Aorta (tissue), 5 donors: Measurements from ENCODE around the gene LSM2. TPM values are rescaled to one million over a fixed set of nuclear protein-coding genes. Genes with fewer than 3 reads are reported as not detected.
"Not testable (repeated sequence)": the region's sequence is repeated elsewhere in the genome, so short reads cannot be mapped to it uniquely, and the experiment has no call there.

Experiments used
- ATAC-seq: fragments of 200-7000 bp; cut with Tn5 transposase; one replicate; pipeline ENCODE4 v1.9.1; 2022; ENCODE audit warnings: moderate library complexity; ENCODE audit not compliant: low FRiP score
- DNase-seq, 2 donors: peaks; one replicate each; pipeline ENCODE4 v3.0.0-alpha.2; 2020
- H3K27ac ChIP-seq, 2 donors: one replicate each; pipeline ENCODE4 v1.5.1; 2013; ENCODE audit warnings: low read length in 2 of 2, mild to moderate bottlenecking in 2 of 2, moderate library complexity in 2 of 2, control low read depth in 1 of 2, inconsistent platforms in 1 of 2, low read depth in 1 of 2
- H3K27me3 ChIP-seq, 2 donors: one replicate each; pipeline ENCODE4 v1.6.1; 2013; ENCODE audit warnings: control low read depth in 1 of 2, low read length in 1 of 2, mild to moderate bottlenecking in 1 of 2, moderate library complexity in 1 of 2; ENCODE audit not compliant: insufficient read depth in 2 of 2, control insufficient read depth in 1 of 2
- H3K36me3 ChIP-seq, 2 donors: one replicate each; pipeline ENCODE4 v1.6.1; 2013; ENCODE audit warnings: control low read depth in 1 of 2, low read length in 1 of 2, mild to moderate bottlenecking in 1 of 2; ENCODE audit not compliant: insufficient read depth in 2 of 2, control insufficient read depth in 1 of 2
- H3K4me1 ChIP-seq, 2 donors: one replicate each; pipeline ENCODE4 v1.6.1; 2013; ENCODE audit warnings: low read length in 2 of 2, control low read depth in 1 of 2, mild to moderate bottlenecking in 1 of 2, moderate library complexity in 1 of 2; ENCODE audit not compliant: insufficient read depth in 2 of 2, control insufficient read depth in 1 of 2
- H3K4me3 ChIP-seq, 2 donors: one replicate each; pipeline ENCODE4 v1.5.1; 2013; ENCODE audit warnings: low read length in 2 of 2, control low read depth in 1 of 2, mild to moderate bottlenecking in 1 of 2
- H3K9me3 ChIP-seq: one replicate; pipeline ENCODE4 v1.6.1; 2013; ENCODE audit warnings: mild to moderate bottlenecking, low read length; ENCODE audit not compliant: control insufficient read depth
- WGBS, 2 donors: extraction: QIAGEN DNeasy Blood & Tissue Kit; methylation state at CpG; one replicate each; pipeline ENCODE4 v1.1.7; 2013; 5-methylcytosine and 5-hydroxymethylcytosine counted together
- intact Hi-C, 2 donors: fragments of 100-400 bp; cut with DNase I; formaldehyde crosslinking; loops; one replicate each; pipeline versions ENCODE4 v1.14.2 to v1.15.0; 2022
- polyA plus RNA-seq, 2 donors: library from polyadenylated mRNA; stranded (reverse); fragments of 200-250 nt; gene quantifications; one replicate each; pipeline ENCODE4 v1.2.3, GENCODE V29; 2013
- total RNA-seq, 2 donors: library from RNA; stranded (reverse); fragmentation: NEBNext Ultra II Directional; extraction: Animal tissue kit (Norgen Biotek cat#: 25700); gene quantifications; one replicate each; pipeline ENCODE4 v1.2.1, GENCODE V29; 2021
- donor health status: healthy with polysubstance abuse.
- donor health status: Bipolar disorder and iron deficiency.
- donor health status: DM: no; HTN: no; CAD: no.
- donor health status: DM: no; HTN: no; CAD: no.
- donor health status: DM: yes; HTN: yes; CAD: no.

Gene LSM2
- total and polyA plus RNA-seq, 4 donors: 32.4 to 42.2 (median 37.5) TPM

DNA sequence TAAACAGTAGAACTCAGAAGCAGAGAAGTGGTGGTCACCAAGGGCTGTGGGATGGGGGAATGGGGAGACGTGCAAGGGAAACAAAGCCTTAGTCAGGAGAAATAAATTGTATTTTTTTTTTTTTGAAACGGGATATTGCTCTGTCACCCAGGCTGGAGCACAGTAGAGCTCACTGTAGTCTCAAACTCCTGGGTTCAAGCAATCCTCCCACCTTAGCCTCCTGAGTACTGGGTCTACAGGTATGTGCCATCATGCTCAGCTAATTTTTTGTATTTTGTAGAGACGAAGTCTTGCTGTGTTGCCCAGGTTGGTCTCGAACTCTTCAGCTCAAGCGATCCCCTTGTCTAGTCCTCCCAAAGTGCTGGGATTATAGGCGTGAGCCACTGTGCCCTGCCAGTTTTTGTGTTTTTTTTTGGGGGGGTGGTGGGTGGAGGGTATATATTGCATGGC lies 24.1 kb upstream of the LSM2 start:
- intact Hi-C loops: loop anchor here (1.0 to 10.0 kb wide), 4 partner anchors 34 to 150 kb away; partner anchors contain the start of genes LY6G5C (in 2 of the 2), VARS1 (in 2 of the 2) and CLIC1 (in 1 of the 2)
- Histone ChIP-seq H3K4me3 (peak overlapping the region; percentile 21 to 61), H3K36me3 (no peaks in the 10 kb centered on the region), H3K9me3 (no peaks in the 10 kb centered on the region), H3K27ac (no peak overlapping the region), H3K4me1 (peaks cover 2 to 3% of the 10 kb centered on the region in 2 donors), H3K27me3 (peaks cover 0 to 2% of the 10 kb centered on the region in 2 donors)
- 49 to 50% methylated on average over 6 of the region's 6 CpGs for WGBS, 2 donors
- ATAC-seq: no peak
- DNase-seq: no peak

DNA sequence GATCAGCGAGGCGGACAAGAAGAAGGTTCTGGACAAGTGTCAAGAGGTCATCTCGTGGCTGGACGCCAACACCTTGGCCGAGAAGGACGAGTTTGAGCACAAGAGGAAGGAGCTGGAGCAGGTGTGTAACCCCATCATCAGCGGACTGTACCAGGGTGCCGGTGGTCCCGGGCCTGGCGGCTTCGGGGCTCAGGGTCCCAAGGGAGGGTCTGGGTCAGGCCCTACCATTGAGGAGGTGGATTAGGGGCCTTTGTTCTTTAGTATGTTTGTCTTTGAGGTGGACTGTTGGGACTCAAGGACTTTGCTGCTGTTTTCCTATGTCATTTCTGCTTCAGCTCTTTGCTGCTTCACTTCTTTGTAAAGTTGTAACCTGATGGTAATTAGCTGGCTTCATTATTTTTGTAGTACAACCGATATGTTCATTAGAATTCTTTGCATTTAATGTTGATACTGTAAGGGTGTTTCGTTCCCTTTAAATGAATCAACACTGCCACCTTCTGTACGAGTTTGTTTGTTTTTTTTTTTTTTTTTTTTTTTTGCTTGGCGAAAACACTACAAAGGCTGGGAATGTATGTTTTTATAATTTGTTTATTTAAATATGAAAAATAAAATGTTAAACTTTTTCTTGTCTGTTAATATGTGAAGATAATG lies 23.0 kb upstream of the LSM2 start:
- WGBS, 2 donors: 0 to 1% methylated on average over 11 to 15 of the region's 15 CpGs

DNA sequence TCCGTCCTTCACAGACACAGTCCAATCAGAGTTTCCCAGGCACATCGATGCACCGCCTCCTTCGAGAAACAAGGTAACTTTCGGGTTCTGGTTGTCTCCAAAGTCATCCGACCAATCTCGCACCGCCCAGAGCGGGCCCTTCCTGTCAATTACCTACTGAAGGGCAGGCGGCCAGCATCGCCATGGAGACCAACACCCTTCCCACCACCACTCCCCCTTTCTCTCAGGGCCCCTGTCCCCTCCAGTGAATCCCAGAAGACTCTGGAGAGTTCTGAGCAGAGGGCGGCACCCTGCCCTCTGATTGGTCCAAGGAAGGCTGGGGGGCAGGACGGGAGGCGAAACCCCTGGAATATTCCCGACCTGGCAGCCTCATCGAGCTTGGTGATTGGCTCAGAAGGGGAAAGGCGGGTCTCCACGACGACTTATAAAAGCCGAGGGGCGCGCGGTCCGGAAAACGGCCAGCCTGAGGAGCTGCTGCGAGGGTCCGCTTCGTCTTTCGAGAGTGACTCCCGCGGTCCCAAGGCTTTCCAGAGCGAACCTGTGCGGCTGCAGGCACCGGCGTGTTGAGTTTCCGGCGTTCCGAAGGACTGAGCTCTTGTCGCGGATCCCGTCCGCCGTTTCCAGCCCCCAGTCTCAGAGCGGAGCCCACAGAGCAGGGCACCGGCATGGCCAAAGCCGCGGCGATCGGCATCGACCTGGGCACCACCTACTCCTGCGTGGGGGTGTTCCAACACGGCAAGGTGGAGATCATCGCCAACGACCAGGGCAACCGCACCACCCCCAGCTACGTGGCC lies 20.7 kb upstream of the LSM2 start, which contains the start of gene HSPA1B:
HSPA1B (plus strand) TSS at position 453 of the 794 bp plus-strand sequence; CDS start at position 666, 213 bp downstream.
- peak; percentile 94 for ATAC-seq
- peak; percentile 99 for DNase-seq
- 0% methylated on average over 50 to 52 of the region's 56 CpGs for WGBS, 2 donors
- peaks cover 0 to 3% of the 10 kb centered on the region in 2 donors for H3K4me1 ChIP-seq
- H3K36me3 ChIP-seq: no peaks in the 10 kb centered on the region
- peak within 1 kb of the TSS; percentile 42 to 57 for H3K4me3 ChIP-seq
- H3K27ac ChIP-seq: peak within 1 kb of the TSS; percentile 98 to 99
- H3K27me3 ChIP-seq: peaks cover 0 to 2% of the 10 kb centered on the region in 2 donors
- H3K9me3 ChIP-seq: no peaks in the 10 kb centered on the region
- intact Hi-C loops: loop anchor here in 1 of 2 donors (1.0 kb wide), 1 partner anchor 98 kb away; the partner anchor contains the start of gene DDAH2

More for the DNA sequence above, 23.0 kb upstream of the LSM2 start:
- Histone ChIP-seq H3K36me3 (no peaks in the 10 kb centered on the region), H3K27ac (peak overlapping the region in 1 of 2 donors; percentile 75), H3K4me1 (peaks cover 2 to 3% of the 10 kb centered on the region in 2 donors), H3K4me3 (peak overlapping the region; percentile 61 to 95), H3K27me3 (peaks cover 0 to 2% of the 10 kb centered on the region in 2 donors), H3K9me3 (no peaks in the 10 kb centered on the region)
- intact Hi-C loops: loop anchor here (1.0 to 10.0 kb wide), 4 partner anchors 32 to 149 kb away; partner anchors contain the start of genes LY6G5C (in 2 of the 2), VARS1 (in 2 of the 2) and CLIC1 (in 1 of the 2)
- ATAC-seq: no peak
- peak in 1 of 2 donors; percentile 57 for DNase-seq

DNA sequence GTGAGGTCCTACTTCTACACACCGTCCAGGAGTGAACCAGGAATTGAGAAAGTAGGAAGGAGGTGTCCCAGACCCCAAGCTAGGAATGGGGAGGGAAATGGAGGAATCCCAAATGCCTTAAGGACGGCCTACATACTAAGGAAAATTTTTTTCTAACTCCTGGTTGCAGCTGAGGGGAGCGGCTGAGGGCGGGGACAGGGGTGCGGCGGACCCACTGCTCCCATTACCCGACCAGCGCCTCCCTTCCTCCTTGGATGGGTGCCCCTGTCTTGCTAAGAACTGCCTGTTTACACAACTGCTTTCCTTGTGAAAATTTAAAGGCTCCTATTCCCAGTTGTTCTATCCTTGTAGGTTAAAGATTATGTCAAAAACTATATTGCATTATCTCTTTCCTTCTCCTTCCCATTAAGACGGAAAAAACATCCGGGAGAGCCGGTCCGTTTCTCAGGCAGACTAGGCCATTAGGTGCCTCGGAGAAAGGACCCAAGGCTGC lies 20.1 kb upstream of the LSM2 start:
- Histone ChIP-seq H3K27ac (peak overlapping the region; percentile 95 to 98), H3K36me3 (no peaks in the 10 kb centered on the region), H3K27me3 (peaks cover 0 to 2% of the 10 kb centered on the region in 2 donors), H3K9me3 (no peaks in the 10 kb centered on the region), H3K4me1 (peaks cover 0 to 3% of the 10 kb centered on the region in 2 donors), H3K4me3 (peak overlapping the region in 1 of 2 donors; percentile 12)
- 0% methylated on average over 13 of the region's 13 CpGs for WGBS, 2 donors
- intact Hi-C loops: loop anchor here in 1 of 2 donors (1.0 kb wide), 1 partner anchor 98 kb away; the partner anchor contains the start of gene DDAH2
- peak; percentile 92 to 93 for DNase-seq
- peak; percentile 76 for ATAC-seq

DNA sequence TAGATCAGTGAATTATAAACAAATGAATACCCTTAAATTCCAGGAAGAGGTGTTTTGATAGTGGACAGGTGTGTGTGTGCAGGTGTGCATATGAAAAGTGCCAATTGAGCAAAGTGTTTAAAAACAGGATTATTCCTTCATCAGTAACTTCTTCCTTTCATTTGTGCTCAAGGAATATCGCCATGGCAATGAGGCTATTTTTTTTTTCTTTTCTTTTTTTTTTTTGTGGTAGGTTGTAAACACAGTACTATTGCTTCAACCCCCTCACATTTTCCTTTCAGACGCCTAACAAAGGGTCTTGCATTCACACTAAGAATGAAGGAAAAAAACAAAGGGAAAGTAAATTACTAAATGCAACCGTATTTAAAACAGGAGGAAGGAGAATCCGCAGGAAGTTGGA lies 18.8 kb upstream of the LSM2 start:
- H3K27ac ChIP-seq: no peak overlapping the region
- H3K36me3 ChIP-seq: no peaks in the 10 kb centered on the region
- H3K4me1 ChIP-seq: no peaks in the 10 kb centered on the region
- H3K27me3 ChIP-seq: peaks cover 0 to 2% of the 10 kb centered on the region in 2 donors
- WGBS, 2 donors: 71 to 74% methylated on average over 4 of the region's 4 CpGs
- ATAC-seq: no peak
- no peak overlapping the region for H3K4me3 ChIP-seq
- H3K9me3 ChIP-seq: no peaks in the 10 kb centered on the region
- intact Hi-C loops: no loop called here
- no peak for DNase-seq

DNA sequence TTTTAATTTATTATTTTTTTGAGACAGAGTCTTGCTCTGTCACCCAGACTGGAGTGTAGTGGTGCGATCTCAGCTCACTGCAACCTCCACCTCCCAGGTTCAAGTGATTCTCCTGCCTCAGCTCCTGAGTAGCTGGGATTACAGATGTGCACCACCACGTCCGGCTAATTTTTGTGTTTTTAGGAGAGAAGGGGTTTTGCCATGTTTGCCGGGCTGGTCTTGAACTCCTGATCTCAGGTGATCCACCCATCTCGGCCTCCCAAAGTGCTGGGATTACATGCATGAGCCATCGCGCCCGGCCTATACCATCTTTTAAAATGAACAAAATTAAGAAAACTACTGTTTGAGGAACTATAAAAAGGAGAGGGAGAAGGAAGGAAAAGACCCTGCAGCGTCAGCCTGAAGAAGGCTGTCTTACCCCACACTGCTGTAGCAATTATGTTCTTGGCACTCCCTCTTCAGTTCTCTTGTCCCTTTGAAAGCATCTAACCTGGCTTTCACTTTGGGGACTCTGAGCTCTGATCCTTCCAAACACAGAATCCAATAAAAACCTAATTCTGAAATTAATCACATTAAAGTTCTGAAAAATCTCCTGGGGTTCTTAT lies 16.9 kb upstream of the LSM2 start:
- peak in 1 of 2 donors; percentile 17 for DNase-seq
- ATAC-seq, H3K4me1 ChIP-seq, H3K4me3 ChIP-seq, H3K36me3 ChIP-seq, H3K27me3 ChIP-seq, H3K9me3 ChIP-seq, intact Hi-C loops: not testable (repeated sequence)
- peak overlapping the region in 1 of 2 donors; percentile 41 for H3K27ac ChIP-seq
- 93 to 95% methylated on average over 9 of the region's 9 CpGs for WGBS, 2 donors

DNA sequence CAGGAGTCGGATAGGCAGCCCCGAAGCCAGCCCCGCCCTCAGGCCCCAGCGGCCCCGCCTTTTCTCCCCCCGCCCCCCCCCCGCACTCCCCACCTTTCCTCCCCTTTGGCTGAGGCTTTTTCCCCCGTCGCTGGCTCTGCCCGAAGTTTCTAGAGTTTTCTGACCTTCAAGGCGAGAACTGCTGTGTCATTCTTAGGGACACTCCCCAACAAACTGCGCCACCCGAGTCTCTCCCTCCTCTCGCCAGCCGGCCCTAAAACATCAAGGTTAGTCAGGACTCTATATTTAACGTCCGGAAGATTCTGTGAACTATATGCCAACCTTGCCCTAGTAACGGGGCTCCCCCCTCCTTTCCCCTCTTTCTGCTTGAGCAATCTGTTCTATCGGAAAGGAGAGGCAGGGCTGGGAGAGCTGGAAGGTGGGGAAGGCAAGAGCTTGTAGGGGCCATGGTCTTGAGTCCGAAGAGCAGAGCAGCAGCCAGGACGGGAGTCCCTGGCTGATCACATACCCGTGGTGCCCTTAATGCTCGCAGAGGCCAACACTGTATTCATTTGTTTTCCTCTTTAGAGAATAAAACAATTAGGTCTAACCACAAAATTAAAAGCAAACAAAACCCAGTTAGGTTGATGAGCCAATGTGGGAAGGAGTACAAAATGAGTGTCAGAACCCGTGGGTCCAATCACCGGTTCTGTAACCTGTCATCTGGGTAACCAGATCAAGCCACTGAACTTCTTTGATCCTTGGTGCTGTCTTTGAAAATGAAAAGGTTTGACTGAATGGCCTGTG lies 15.5 kb upstream of the LSM2 start:
- 0 to 1% methylated on average over 22 to 25 of the region's 25 CpGs for WGBS, 2 donors
- no peaks in the 10 kb centered on the region for H3K27me3 ChIP-seq
- no peaks in the 10 kb centered on the region for H3K9me3 ChIP-seq
- intact Hi-C loops: no loop called here
- peak overlapping the region; percentile 77 to 97 for H3K27ac ChIP-seq
- H3K4me1 ChIP-seq: no peaks in the 10 kb centered on the region
- no peaks in the 10 kb centered on the region for H3K36me3 ChIP-seq
- ATAC-seq (peak; percentile 84), DNase-seq (peak; percentile 91 to 93)
- peak overlapping the region; percentile 9 to 16 for H3K4me3 ChIP-seq
